Measurements from ENCODE around the gene HYAL2.
A peak's percentile ranks its signal among the peaks of the same experiment; 100 is the strongest.

Gene HYAL2, protein sequence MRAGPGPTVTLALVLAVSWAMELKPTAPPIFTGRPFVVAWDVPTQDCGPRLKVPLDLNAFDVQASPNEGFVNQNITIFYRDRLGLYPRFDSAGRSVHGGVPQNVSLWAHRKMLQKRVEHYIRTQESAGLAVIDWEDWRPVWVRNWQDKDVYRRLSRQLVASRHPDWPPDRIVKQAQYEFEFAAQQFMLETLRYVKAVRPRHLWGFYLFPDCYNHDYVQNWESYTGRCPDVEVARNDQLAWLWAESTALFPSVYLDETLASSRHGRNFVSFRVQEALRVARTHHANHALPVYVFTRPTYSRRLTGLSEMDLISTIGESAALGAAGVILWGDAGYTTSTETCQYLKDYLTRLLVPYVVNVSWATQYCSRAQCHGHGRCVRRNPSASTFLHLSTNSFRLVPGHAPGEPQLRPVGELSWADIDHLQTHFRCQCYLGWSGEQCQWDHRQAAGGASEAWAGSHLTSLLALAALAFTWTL

GRCh38 chr3:50322386-50323091 is at the start of gene HYAL2:
TSS of gene HYAL2 (minus strand) at chr3:50322745. CDS start at chr3:50320489, 2,256 bp downstream.
- no peak for DNase-seq

- DNase-seq: no peak
Observed at GRCh38 chr3:50371133-50371685, 48.7 kb upstream of the HYAL2 start.

DNA sequence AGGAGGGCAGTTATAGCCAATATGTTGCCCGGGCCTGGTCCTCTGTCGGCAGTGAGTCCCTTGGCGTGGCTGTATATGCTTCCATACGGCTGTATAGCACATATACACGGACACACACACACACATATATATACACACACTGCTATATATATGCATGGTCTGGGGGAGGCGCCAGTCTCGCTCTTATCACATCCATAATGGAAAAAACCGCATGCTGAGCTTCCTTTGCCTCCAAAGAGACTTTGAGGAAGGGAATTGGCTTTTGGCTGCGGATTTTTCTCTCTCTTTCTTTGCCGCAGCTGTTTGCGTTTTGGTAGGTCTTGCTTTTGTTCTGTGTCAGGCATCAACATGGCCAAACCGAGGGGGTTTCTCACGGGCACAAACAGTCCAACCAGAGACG is 48.0 kb upstream of the HYAL2 start:
- DNase-seq: peak; percentile 63

- DNase-seq: no peak
Observed at GRCh38 chr3:50369012-50369670, 46.6 kb upstream of the HYAL2 start.

DNA sequence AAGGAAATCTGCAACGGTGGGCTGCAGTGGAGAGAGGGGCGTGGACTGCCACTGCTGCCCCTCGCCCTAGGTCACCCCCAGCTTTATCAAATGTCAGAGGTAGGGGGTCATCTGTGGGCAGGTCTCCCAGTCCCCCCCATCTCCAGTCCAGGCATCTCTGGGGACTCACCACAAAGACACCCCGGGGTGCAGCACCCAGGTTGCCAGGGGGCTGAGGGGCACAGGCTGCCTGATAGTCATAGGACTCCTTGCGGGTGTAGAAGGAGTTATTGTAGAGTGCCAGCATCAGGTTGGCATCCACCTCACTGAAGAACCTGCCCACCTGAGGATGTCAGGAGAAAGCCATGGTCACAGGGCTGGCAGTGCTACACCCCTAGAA is 43.3 kb upstream of the HYAL2 start:
- no peak for DNase-seq

DNA sequence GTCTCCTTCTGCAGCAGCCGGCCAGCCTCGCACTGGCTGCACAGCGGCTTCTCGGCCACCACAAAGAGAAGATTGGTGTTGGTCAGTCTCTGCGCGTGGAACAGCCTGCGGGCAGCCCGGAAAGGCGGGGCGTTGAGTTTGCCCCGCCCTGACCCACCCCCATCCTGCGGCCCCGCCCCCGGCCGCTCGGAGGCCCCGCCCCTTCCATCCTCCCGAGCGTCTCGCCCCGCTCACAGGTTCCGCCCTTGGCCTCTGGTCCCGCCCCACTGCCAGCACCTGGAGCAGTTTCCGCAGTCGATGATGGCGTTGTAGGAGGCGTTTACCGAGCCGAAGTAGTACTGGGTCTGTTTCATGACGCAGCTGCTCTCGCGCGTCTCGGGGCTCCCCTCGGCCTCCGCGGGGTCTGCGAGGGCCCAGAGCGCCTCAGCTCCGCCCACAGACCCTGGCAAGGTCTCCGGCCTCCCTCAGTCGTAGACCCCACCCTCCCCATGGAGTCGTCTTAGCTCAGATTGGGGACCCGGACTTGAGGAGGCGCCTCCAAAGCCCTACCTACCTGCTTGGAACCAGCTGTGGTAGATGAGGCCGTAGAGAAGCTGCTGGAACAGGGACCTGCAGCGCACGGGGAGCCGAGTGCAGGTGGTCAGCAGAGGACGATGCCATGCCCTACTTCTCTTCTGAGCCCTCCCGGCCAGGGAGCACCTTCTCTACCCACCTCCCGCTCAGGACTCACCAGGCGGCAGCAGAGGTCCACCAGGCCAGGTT is 42.7 kb upstream of the HYAL2 start:
- peak; percentile 87 for DNase-seq

DNA sequence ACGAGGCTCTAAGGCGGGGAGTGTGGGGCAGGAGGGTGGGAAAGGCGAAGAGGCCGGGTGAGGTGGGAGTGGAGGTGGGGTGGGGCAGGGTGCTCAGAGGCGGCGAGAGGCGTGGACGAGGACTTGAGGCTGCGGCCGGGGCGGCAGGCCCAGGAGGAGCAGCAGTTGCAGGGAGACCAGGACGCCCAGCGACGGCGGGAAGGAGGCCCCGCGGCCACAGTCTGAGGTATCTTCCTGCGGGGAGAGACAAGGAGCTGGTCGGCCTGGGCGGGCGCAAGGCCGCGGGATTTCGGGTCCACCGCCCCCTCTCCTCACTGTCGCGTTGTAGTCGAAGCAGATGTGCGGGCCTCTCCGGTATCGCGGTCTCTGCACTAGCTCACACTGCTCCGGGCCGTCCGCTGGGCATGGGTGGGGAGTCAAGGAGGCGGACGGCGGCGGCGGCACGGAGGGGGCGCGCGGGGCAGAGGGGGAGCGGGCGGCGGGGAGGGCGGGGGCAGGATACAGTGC is 42.1 kb upstream of the HYAL2 start:
- DNase-seq: peak; percentile 51

GRCh38 chr3:50359760-50360110 is 37.2 kb upstream of the HYAL2 start:
- no peak for DNase-seq

- DNase-seq: peak; percentile 98
Observed at GRCh38 chr3:50358911-50359759, 36.6 kb upstream of the HYAL2 start, which contains the start of gene TMEM115. TSS of gene TMEM115 (minus strand) at chr3:50359521. CDS start at chr3:50359063, 458 bp downstream.

DNA sequence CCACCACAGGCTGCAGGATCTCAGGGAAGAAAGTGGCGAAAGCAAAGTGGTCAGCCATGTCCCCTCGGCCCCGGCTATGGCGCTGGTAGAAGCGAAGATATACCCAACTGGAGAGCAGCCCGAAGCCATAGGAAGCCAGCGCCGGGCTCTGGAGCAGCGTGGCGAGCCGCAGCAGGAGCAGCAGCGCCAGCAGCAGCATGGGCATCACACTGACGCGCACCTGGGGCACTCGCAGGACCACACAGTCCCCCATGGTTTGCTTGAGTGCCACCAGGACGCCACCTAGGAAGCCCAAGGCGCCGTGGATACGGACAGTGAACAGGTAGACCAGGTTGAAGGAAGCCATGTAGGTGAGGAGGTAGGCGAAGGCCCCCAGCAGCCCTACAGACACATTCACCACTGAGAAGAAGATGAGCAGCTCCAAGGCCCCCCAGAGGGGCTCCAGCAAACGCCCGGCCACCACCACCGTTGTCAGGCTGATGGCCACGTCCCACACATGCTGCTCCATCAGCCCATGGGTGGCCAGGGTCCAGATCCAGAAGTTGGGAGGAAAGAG is 35.9 kb upstream of the HYAL2 start:
- no peak for DNase-seq

GRCh38 chr3:50357481-50357880 is 34.9 kb upstream of the HYAL2 start:
- no peak for DNase-seq

DNA sequence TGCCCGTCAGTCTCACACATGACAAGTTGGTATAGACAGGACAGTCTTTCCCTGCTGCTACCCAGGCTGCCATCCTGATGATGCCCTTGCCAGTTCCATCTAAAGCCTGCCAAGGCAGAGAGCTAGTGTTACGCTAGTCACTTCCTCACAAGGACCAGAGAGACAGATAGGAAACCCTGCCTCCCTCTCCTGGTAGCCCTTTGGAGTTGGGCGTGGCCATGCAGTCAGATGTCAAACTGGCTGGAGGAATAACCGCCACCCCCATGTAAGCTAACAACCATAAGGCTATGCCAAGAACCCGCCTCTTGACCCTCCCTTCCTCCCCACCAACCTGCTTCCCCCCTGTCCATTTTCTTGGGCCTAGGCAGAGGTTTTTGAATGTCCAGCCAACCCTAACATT is 34.0 kb upstream of the HYAL2 start:
- no peak for DNase-seq

DNA sequence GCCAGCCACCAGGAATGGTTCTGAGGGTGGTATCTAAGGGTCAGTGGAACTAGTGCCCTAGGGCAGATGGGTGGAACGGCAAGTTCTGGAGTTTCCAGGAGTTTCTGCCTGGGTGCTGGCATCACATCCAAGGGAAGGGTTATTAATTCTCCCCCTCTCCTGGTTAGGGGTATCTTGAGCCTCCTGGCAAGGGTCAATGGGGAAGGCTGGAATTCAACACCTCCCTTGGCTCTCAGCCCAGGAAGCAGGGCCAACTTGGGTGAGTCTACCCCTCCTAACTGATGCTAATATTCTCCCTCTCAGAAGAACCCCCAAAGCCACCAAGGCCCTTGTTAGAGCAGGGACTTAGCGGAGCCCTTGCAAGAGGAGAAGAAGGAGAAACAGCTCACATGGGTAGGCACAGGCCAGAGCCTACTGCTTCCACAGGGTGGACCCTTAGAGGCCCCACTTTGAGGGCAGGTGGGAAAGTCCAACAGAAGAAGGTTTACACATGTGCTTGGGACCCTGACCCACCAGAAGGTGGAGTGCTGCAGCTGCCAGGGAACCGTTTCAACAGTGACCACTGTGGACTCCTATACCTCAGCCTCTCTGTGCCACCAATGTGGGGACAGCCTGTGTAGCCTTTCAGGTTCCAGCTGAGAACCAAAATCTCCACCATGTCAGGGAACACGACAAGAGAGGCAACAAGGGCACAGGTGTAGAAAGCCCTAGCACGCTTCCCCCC is 33.4 kb upstream of the HYAL2 start:
- no peak for DNase-seq

GRCh38 chr3:50354850-50355249 is 32.3 kb upstream of the HYAL2 start:
- DNase-seq: no peak

GRCh38 chr3:50354186-50354764 is 31.7 kb upstream of the HYAL2 start:
- no peak for DNase-seq

DNA sequence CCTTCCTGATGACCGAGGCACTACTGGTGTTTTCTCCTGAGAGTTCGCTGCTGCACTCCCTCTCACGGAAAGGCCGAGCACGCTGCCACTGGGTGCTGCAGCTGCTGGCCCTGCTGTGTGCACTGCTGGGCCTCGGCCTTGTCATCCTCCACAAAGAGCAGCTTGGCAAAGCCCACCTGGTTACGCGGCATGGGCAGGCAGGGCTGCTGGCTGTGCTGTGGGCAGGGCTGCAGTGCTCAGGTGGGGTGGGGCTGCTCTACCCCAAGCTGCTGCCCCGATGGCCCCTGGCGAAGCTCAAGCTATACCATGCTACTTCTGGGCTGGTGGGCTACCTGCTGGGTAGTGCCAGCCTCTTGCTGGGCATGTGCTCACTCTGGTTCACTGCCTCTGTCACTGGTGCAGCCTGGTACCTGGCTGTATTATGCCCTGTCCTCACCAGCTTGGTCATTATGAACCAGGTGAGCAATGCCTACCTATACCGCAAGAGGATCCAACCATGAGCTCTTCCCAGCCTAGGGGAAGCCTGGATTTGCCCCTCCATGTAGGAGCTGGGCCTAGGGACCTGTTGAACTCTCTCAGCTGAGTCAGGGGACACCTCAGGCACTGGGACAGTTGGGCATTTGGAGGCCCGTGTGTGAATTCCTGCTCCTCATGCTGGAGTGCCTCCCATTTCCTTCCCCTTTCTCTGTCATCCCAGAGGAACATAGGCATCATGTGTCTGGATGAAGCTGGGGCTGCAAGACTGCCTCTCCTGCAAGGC is 30.9 kb upstream of the HYAL2 start:
- DNase-seq: no peak

DNA sequence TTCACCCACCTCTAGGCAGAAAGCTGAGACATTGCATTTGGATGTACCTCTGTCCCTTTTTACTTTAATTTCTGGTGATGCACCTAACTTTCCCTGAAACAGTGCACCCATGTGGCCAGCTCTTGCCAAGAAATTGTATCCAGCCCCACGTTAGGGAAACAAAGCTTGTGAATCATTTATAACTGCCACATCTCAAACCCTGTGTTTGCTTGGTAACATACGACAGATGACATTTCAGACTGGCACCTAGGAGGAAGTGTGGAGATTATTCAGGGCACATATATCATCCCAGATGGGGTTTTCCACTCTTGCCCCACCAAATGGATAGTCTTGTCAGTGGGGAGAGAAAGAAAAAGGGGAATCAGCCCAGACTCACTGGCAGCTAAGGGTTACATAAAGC is 30.2 kb upstream of the HYAL2 start:
- DNase-seq: peak; percentile 12

- no peak for DNase-seq
Observed at GRCh38 chr3:50351323-50351697, 28.8 kb upstream of the HYAL2 start.

Measured in NCI-H82 (cell line).